Measurements from ENCODE around the gene CASP3. TPM values are rescaled to one million over a fixed set of nuclear protein-coding genes. Genes with fewer than 3 reads are reported as not detected.
A peak's percentile ranks its signal among the peaks of the same experiment; 100 is the strongest.

The CASP3 gene
- total and polyA plus RNA-seq, 7 experiments from 2014 or later: 2.9 to 73.4 (median 13.7) TPM

DNA sequence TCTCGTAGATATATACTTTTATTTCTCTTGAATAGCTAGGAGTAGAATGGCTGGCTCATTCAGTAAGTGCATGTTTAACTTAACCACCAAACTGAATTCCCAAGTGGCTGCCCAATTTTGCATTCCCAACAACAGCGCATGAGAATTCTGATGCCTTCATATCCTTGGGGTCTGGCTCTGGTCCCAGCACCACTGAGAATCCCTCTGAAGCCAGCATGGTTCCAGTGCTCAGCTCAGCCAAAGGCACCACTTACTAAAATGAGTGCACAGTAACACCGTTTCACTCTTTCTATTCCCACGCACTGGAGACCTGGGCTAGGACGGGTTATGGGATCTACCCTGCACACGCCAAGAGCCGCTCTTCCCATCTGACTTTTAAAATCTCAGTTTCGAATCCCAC lies 60.4 kb downstream of the CASP3 start:
- H3K27me3 ChIP-seq (ENCODE audit: control insufficient read depth in 2 of 2, insufficient read depth in 2 of 2, low read length in 2 of 2): no peaks in the 10 kb centered on the region
- H3K27ac ChIP-seq (ENCODE audit: low read depth, low read length): no peak overlapping the region
- Mint-ChIP-seq H3K36me3 (no peaks in the 10 kb centered on the region), H3K4me1 (peaks cover 0 to 14% (median 7%) of the 10 kb centered on the region in 7 donors), H3K4me3 (no peak overlapping the region), H3K27ac (no peak overlapping the region), H3K9me3 (peaks cover 0 to 1% (median 0%) of the 10 kb centered on the region in 11 donors), H3K27me3 (peaks cover 0 to 5% (median 0%) of the 10 kb centered on the region in 5 donors)
- intact Hi-C loops (cut with micrococcal nuclease): no loop called here
- DNase-seq (no peak), ATAC-seq (no peak)
- CTCF ChIA-PET: no interaction called here
- no peaks in the 10 kb centered on the region for H3K4me1 ChIP-seq (ENCODE audit: control insufficient read depth in 2 of 2, insufficient read depth in 2 of 2, low read length in 2 of 2)
- no peaks in the 10 kb centered on the region for H3K9me3 ChIP-seq (ENCODE audit: control insufficient read depth in 2 of 3, low read length in 3 of 3)
- POLR2A ChIA-PET: interaction anchor here (0.6 kb wide), 1 partner anchor 22 kb away, joined by 3 read pairs; no protein-coding TSS in a partner anchor
- H3K4me3 ChIP-seq (ENCODE audit: low read length): no peak overlapping the region
- no peaks in the 10 kb centered on the region for H3K36me3 ChIP-seq (ENCODE audit: control insufficient read depth in 2 of 3, insufficient read depth in 3 of 3, low read length in 3 of 3)

DNA sequence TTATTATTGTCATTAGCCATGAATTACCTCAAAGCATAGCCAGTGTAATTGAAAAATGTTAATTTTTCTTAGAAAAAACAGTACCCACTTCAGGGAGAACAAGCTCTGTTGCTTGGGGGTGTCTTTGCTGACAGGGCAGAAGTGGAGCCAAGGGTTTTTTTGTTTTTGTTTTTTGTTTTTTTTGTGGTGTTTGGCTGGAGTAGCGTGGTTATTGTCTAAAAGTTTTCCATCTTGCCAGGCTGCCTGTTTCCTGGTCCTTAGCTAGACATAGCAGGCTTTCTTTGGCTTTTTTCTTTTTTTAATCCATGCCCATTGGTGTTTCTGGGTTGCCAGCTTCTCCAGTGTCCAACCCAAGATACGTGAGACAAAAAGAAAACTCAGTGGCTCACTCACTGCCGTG lies 61.5 kb downstream of the CASP3 start:
- no peaks in the 10 kb centered on the region for H3K9me3 ChIP-seq (ENCODE audit: control insufficient read depth in 2 of 3, low read length in 3 of 3)
- CTCF ChIA-PET: interaction anchor here (0.7 kb wide), 1 partner anchor 168 kb away, joined by 3 read pairs; no protein-coding TSS in a partner anchor
- intact Hi-C loops (cut with micrococcal nuclease): no loop called here
- H3K27me3 ChIP-seq (ENCODE audit: control insufficient read depth in 2 of 2, insufficient read depth in 2 of 2, low read length in 2 of 2): no peaks in the 10 kb centered on the region
- Mint-ChIP-seq H3K4me3 (no peak overlapping the region), H3K27me3 (peaks cover 0 to 5% (median 0%) of the 10 kb centered on the region in 5 donors), H3K9me3 (peaks cover 0 to 1% (median 0%) of the 10 kb centered on the region in 11 donors), H3K4me1 (peaks cover 2 to 22% (median 12%) of the 10 kb centered on the region in 7 donors), H3K36me3 (no peaks in the 10 kb centered on the region), H3K27ac (no peak overlapping the region)
- no peaks in the 10 kb centered on the region for H3K4me1 ChIP-seq (ENCODE audit: control insufficient read depth in 2 of 2, insufficient read depth in 2 of 2, low read length in 2 of 2)
- no peaks in the 10 kb centered on the region for H3K36me3 ChIP-seq (ENCODE audit: control insufficient read depth in 2 of 3, insufficient read depth in 3 of 3, low read length in 3 of 3)
- H3K4me3 ChIP-seq (ENCODE audit: low read length): no peak overlapping the region
- DNase-seq (no peak), ATAC-seq (no peak)
- no peak overlapping the region for H3K27ac ChIP-seq (ENCODE audit: low read depth, low read length)
- POLR2A ChIA-PET: no interaction called here

DNA sequence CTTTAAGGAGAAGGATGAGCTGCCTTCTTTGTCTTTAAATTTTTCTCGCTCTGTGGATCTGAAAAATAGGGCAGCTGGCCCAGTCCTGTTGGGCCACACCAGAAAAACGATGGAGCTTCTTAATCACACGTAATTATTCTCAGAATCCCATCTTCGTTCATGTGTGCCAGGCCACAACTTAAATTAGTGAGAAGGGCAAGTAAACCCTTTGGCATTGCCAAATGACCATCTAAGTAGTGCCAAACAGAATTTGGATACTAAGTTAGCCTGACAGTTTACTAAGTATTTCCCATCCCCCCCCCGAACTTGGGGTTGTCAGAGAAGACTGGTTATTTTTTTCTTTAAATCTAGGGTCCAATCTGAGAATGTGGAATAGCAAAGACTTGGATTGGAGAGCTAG lies 62.0 kb downstream of the CASP3 start:
- no peak overlapping the region for H3K27ac Mint-ChIP-seq
- no peak overlapping the region for H3K4me3 ChIP-seq (ENCODE audit: low read length)
- H3K9me3 Mint-ChIP-seq: peaks cover 0 to 3% (median 0%) of the 10 kb centered on the region in 11 donors
- H3K4me1 ChIP-seq (ENCODE audit: control insufficient read depth in 2 of 2, insufficient read depth in 2 of 2, low read length in 2 of 2): no peaks in the 10 kb centered on the region
- ATAC-seq (no peak), DNase-seq (no peak)
- CTCF ChIA-PET: interaction anchor here (0.7 kb wide), 1 partner anchor 169 kb away, joined by 3 read pairs; no protein-coding TSS in a partner anchor
- peaks cover 0 to 5% (median 0%) of the 10 kb centered on the region in 5 donors for H3K27me3 Mint-ChIP-seq
- H3K36me3 Mint-ChIP-seq: no peaks in the 10 kb centered on the region
- intact Hi-C loops (cut with micrococcal nuclease): no loop called here
- no peak overlapping the region for H3K27ac ChIP-seq (ENCODE audit: low read depth, low read length)
- H3K27me3 ChIP-seq (ENCODE audit: control insufficient read depth in 2 of 2, insufficient read depth in 2 of 2, low read length in 2 of 2): no peaks in the 10 kb centered on the region
- POLR2A ChIA-PET: no interaction called here
- H3K4me3 Mint-ChIP-seq: no peak overlapping the region
- H3K9me3 ChIP-seq (ENCODE audit: control insufficient read depth in 2 of 3, low read length in 3 of 3): no peaks in the 10 kb centered on the region
- peaks cover 2 to 22% (median 12%) of the 10 kb centered on the region in 7 donors for H3K4me1 Mint-ChIP-seq
- H3K36me3 ChIP-seq (ENCODE audit: control insufficient read depth in 2 of 3, insufficient read depth in 3 of 3, low read length in 3 of 3): no peaks in the 10 kb centered on the region

GRCh38 chr4:184583738-184584502 lies 65.3 kb downstream of the CASP3 start:
- H3K4me3 Mint-ChIP-seq: peak overlapping the region in 2 of 10 donors; percentile 9 to 26
- Histone ChIP-seq H3K4me1 (ENCODE audit: control insufficient read depth in 2 of 2, insufficient read depth in 2 of 2, low read length in 2 of 2) (no peaks in the 10 kb centered on the region), H3K27me3 (ENCODE audit: control insufficient read depth in 2 of 2, insufficient read depth in 2 of 2, low read length in 2 of 2) (no peaks in the 10 kb centered on the region), H3K36me3 (ENCODE audit: control insufficient read depth in 2 of 3, insufficient read depth in 3 of 3, low read length in 3 of 3) (no peaks in the 10 kb centered on the region), H3K9me3 (ENCODE audit: control insufficient read depth in 2 of 3, low read length in 3 of 3) (no peaks in the 10 kb centered on the region), H3K27ac (ENCODE audit: low read depth, low read length) (no peak overlapping the region), H3K4me3 (ENCODE audit: low read length) (no peak overlapping the region)
- H3K27ac Mint-ChIP-seq: peak overlapping the region in 5 of 9 donors; percentile 4 to 53 (median 48)
- intact Hi-C loops (cut with micrococcal nuclease): loop anchor here in 1 of 2 donors (2.0 to 5.0 kb wide), 2 partner anchors 43 kb away; no protein-coding TSS in a partner anchor
- ATAC-seq (peak; percentile 54), DNase-seq (no peak)
- peaks cover 2 to 22% (median 12%) of the 10 kb centered on the region in 7 donors for H3K4me1 Mint-ChIP-seq
- CTCF ChIA-PET: no interaction called here
- peaks cover 0 to 15% (median 5%) of the 10 kb centered on the region in 5 donors for H3K36me3 Mint-ChIP-seq
- H3K9me3 Mint-ChIP-seq: peaks cover 0 to 24% (median 8%) of the 10 kb centered on the region in 11 donors
- peaks cover 0 to 3% (median 0%) of the 10 kb centered on the region in 5 donors for H3K27me3 Mint-ChIP-seq
- POLR2A ChIA-PET: no interaction called here

Other genes starting within 250 kb of the CASP3 start
- 10 to 100 TPM; 31.2 to 86.3 (median 75.0) TPM for gene IRF2, start 174.9 kb downstream of the CASP3 start, total RNA-seq
- 10 to 100 TPM; 83.5 to 87.0 TPM for gene IRF2, start 174.9 kb downstream of the CASP3 start, polyA plus RNA-seq
- gene PRIMPOL, start 291 bp upstream of the CASP3 start, total RNA-seq: 10 to 100 TPM; 12.1 to 19.3 (median 16.7) TPM
- 10 to 100 TPM; 12.3 to 16.5 TPM for gene PRIMPOL, start 291 bp upstream of the CASP3 start, polyA plus RNA-seq
- gene CENPU, start 84.6 kb upstream of the CASP3 start, total RNA-seq: 10 to 100 TPM in 1 of 5 experiments, 1 to 10 TPM in 4; 1.1 to 43.8 (median 3.1) TPM
- 1 to 10 TPM; 1.9 to 2.7 TPM for gene CENPU, start 84.6 kb upstream of the CASP3 start, polyA plus RNA-seq
- gene ACSL1, start 176.5 kb upstream of the CASP3 start, total RNA-seq: 10 to 100 TPM in 4 of 5 experiments, 1 to 10 TPM in 1; 9.5 to 80.1 (median 20.4) TPM
- gene ACSL1, start 176.5 kb upstream of the CASP3 start, polyA plus RNA-seq: 1 to 10 TPM; 5.7 to 6.2 TPM